ENCODE measurements around the gene PSMD14.
"Not testable (repeated sequence)": the region's sequence is repeated elsewhere in the genome, so short reads cannot be mapped to it uniquely, and the experiment has no call there.

PSMD14 gene

GRCh38 chr2:161308178-161308955 lies at the start of gene PSMD14:
PSMD14 (plus strand) TSS chr2:161308425; CDS start chr2:161318826, 10,401 bp downstream.
- peak; percentile 87 for FAIRE-seq
- peak; percentile 69 for DNase-seq (ENCODE audit: insufficient read length, low spot score)
- peak; percentile 80 for TF ChIP-seq POLR2A (IDR thresholded peaks at IDR 0.05; ENCODE audit: low read depth, low read length)

DNA sequence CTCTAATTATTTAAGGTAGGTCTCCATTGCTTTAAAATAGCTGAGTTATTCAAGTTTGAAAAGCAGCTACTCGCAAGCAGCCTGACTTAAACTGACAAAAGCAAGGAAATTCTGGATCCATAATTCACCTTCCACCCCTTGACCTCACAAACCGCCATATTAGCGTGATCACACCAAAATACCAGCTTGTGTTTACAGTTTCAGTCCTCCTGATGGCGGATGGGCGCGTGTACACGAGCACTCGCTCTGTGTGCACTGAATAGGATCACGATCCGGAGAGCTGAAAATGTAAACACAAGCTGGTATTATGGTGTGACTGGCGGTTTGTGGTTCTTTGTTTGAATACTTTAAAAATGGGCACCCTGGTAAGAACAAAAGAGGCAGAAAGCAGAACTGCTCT lies 42.4 kb upstream of the PSMD14 start:
- no peak for TF ChIP-seq POLR2A (IDR thresholded peaks at IDR 0.05; ENCODE audit: low read depth, low read length)
- no peak for DNase-seq (ENCODE audit: insufficient read length, low spot score)
- no peak for FAIRE-seq

DNA sequence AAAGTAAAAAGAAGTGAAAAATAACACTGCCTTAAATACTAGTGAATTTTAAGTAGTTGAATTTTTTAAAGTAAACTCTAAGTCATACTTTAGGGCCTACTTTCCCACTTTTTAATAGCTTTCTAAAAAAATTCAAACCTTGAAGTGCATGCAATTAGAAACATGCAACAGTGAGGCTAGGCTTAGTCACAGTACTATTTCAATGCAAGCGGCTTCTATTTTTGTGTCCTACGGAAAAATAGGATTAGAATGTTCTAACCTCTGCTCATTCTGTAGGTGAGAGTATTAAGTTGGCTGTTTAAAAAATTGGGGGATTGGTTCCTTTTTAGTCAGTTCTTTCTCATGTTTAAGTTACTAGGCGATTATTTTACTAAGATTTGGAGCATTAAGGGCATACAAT lies 39.1 kb upstream of the PSMD14 start:
- no peak for FAIRE-seq
- no peak for TF ChIP-seq POLR2A (IDR thresholded peaks at IDR 0.05; ENCODE audit: low read depth, low read length)
- DNase-seq (ENCODE audit: insufficient read length, low spot score): no peak

- no peak for DNase-seq (ENCODE audit: insufficient read length, low spot score)
- no peak for TF ChIP-seq POLR2A (IDR thresholded peaks at IDR 0.05; ENCODE audit: low read depth, low read length)
- FAIRE-seq: peak; percentile 92
These were observed 35.0 kb upstream of the PSMD14 start for GRCh38 chr2:161273038-161273760.

GRCh38 chr2:161278564-161279229 lies 29.5 kb upstream of the PSMD14 start:
- FAIRE-seq; DNase-seq (ENCODE audit: insufficient read length, low spot score): not testable (repeated sequence)

DNA sequence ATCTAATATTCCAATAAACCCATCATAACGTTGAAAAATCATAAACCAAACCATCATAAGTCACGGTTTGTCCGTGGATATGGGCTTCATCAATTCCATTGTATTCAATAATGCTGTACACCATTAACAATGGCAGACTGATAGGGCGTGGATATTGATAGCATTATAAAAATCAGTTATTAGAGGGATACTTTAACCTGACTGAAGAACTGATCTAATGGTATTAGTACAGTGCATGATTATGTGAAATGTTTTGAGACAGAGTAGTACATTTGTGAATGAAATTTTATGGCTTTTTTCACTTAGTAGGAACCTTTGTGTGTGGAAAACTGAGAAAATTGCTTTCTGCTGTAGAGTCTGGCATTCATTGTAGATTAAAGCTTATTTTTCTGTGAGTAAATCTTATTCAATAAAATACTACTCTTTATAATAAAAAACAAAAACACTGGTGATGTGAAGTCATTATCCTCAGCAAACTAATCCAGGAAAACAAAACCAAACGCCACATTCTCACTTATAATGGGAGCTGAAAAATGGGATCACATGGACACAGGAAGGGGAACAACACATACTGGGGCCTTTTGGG lies 28.9 kb upstream of the PSMD14 start:
- FAIRE-seq; DNase-seq (ENCODE audit: insufficient read length, low spot score): not testable (repeated sequence)

- not testable (repeated sequence) for FAIRE-seq; DNase-seq (ENCODE audit: insufficient read length, low spot score)
These were observed 27.3 kb upstream of the PSMD14 start for GRCh38 chr2:161280906-161281323.

DNA sequence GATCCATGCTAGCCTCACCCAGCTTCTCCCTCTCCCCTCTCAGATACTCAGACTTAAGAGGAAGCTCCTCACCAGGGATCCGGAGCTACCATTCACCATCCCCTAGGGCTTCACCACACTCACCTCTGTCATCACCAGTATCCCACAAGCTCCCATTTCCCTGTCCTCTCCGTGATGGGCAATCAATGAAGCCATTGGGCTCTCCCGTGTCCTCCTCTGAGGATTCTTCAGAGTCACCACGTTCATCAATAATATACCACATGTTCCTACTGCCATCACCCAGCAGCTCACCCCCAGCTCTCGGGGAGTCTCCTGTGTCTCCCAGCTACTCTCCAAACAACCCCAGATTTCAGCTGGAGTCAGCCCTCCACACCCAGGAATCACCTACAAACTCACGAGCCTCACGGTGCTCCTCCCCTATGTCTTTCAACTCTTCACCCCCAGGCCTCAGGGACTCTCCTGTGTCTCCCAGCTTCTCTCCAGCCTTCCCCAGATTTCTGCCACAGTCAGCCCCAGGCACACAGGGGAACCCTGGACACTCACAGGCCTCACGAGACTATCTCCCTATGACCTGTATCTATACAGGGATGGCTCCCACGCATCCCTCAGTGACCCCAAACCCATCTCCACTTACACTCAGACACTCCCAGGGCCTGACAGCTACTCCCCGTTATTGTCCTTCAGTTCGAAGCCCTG lies 26.5 kb upstream of the PSMD14 start:
- not testable (repeated sequence) for FAIRE-seq; DNase-seq (ENCODE audit: insufficient read length, low spot score)

GRCh38 chr2:161282311-161282644 lies 25.9 kb upstream of the PSMD14 start:
- FAIRE-seq; DNase-seq (ENCODE audit: insufficient read length, low spot score): not testable (repeated sequence)

DNA sequence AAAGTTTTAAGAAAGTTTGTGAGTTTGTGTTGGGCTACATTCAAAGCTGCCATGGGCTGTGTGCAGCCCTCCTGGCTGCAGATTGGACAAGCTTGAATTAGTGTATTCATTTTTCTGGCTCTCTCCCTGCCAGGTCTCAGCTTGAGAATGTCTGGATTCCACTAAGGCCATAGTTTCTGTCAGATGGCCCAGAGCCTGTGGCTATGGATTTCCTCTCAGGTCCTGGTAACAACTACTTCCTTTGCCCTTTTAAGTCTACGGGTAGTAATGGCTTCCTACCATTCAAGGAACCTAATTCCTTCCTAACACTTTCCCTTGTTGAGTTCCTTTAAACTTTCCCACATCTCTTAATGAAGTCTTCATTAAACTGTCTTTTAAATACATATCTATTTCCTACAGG lies 24.3 kb upstream of the PSMD14 start:
- no peak for DNase-seq (ENCODE audit: insufficient read length, low spot score)
- TF ChIP-seq POLR2A (IDR thresholded peaks at IDR 0.05; ENCODE audit: low read depth, low read length): no peak
- no peak for FAIRE-seq

GRCh38 chr2:161303535-161304050 lies 4.6 kb upstream of the PSMD14 start:
- DNase-seq (ENCODE audit: insufficient read length, low spot score) (no peak), FAIRE-seq (no peak)
- no peak for TF ChIP-seq POLR2A (IDR thresholded peaks at IDR 0.05; ENCODE audit: low read depth, low read length)

DNA sequence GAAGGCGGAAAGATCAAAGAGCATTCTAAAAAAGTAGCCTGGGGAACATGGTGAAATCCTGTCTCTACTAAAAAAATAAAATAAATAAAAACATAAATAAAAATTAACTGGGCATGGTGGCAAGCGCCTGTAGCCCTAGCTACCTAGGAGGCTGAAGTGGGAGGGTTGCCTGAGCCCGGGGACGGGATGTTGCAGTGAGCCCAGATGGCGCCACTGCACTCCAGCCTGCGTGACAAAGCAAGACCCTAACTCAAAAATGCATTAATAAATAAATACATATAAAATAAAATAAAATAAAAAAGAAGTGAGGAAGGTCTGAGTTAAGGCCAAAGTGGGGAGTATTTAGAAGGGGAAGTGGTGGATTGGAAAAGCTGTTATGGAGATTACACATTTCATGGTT lies 1.3 kb upstream of the PSMD14 start:
- DNase-seq (ENCODE audit: insufficient read length, low spot score) (no peak), FAIRE-seq (no peak)
- TF ChIP-seq POLR2A (IDR thresholded peaks at IDR 0.05; ENCODE audit: low read depth, low read length): no peak

GRCh38 chr2:161307676-161308075 lies 549 bp upstream of the PSMD14 start:
- no peak for TF ChIP-seq POLR2A (IDR thresholded peaks at IDR 0.05; ENCODE audit: low read depth, low read length)
- no peak for DNase-seq (ENCODE audit: insufficient read length, low spot score)
- peak; percentile 55 for FAIRE-seq

- DNase-seq (ENCODE audit: insufficient read length, low spot score) (no peak), FAIRE-seq (peak; percentile 67)
- TF ChIP-seq POLR2A (IDR thresholded peaks at IDR 0.05; ENCODE audit: low read depth, low read length): no peak
These were observed 4.8 kb downstream of the PSMD14 start for GRCh38 chr2:161312996-161313395.

Data from H54 (cell line).